OCI-M2 (cell line): ENCODE measurements around the gene GALNT9.
"Not testable (repeated sequence)": the region's sequence is repeated elsewhere in the genome, so short reads cannot be mapped to it uniquely, and the experiment has no call there.

Experiments used
- DNase-seq: peaks from one replicate; lab custom pipeline; 2025; ENCODE audit not compliant: unreplicated experiment; lab: John Stamatoyannopoulos, UW

GALNT9 gene

GRCh38 chr12:132202929-132203721 is 126.3 kb downstream of the GALNT9 start:
- no peak for DNase-seq

GRCh38 chr12:132201391-132202120 is 127.8 kb downstream of the GALNT9 start:
- no peak for DNase-seq

GRCh38 chr12:132200800-132201199 is 128.6 kb downstream of the GALNT9 start:
- no peak for DNase-seq

GRCh38 chr12:132199526-132200319 is 129.7 kb downstream of the GALNT9 start:
- DNase-seq, result no peak

- DNase-seq, result no peak
Observed at GRCh38 chr12:132199101-132199500, 130.3 kb downstream of the GALNT9 start.

- DNase-seq, result no peak
Observed at GRCh38 chr12:132197581-132198354, 131.6 kb downstream of the GALNT9 start.

GRCh38 chr12:132196873-132197390 is 132.5 kb downstream of the GALNT9 start:
- DNase-seq, result no peak

- no peak for DNase-seq
Observed at GRCh38 chr12:132196038-132196872, 133.1 kb downstream of the GALNT9 start.

GRCh38 chr12:132195242-132195641 is 134.1 kb downstream of the GALNT9 start:
- DNase-seq, result not testable (repeated sequence)

GRCh38 chr12:132194556-132194955 is 134.8 kb downstream of the GALNT9 start:
- no peak for DNase-seq

GRCh38 chr12:132194056-132194455 is 135.3 kb downstream of the GALNT9 start:
- no peak for DNase-seq

- DNase-seq, result no peak
Observed at GRCh38 chr12:132191715-132192553, 137.5 kb downstream of the GALNT9 start.

GRCh38 chr12:132190834-132191500 is 138.4 kb downstream of the GALNT9 start:
- DNase-seq, result no peak

GRCh38 chr12:132190012-132190755 is 139.2 kb downstream of the GALNT9 start:
- DNase-seq, result no peak

GRCh38 chr12:132189378-132190011 is 139.9 kb downstream of the GALNT9 start:
- DNase-seq, result peak; percentile 8

GRCh38 chr12:132188916-132189325 is 140.5 kb downstream of the GALNT9 start:
- no peak for DNase-seq

- DNase-seq, result no peak
Observed at GRCh38 chr12:132188451-132188901, 140.9 kb downstream of the GALNT9 start.
